T1000 (cell line): ENCODE data around the gene PIGZ.

Experiments
- DNase-seq: peaks from one replicate; lab custom pipeline; 2025; ENCODE audit warnings: mixed read lengths; lab: John Stamatoyannopoulos, UW

PIGZ gene

GRCh38 chr3:197001972-197002700 is 33.5 kb upstream of the PIGZ start:
- DNase-seq, result no peak

- DNase-seq, result no peak
Measured at GRCh38 chr3:197001106-197001971, 32.7 kb upstream of the PIGZ start.

- DNase-seq, result no peak
Measured at GRCh38 chr3:197000211-197000610, 31.6 kb upstream of the PIGZ start.

GRCh38 chr3:196998966-196999760 is 30.5 kb upstream of the PIGZ start:
- no peak for DNase-seq

- no peak for DNase-seq
Measured at GRCh38 chr3:196997311-196997710, 28.7 kb upstream of the PIGZ start.

GRCh38 chr3:196996454-196997265 is 28.0 kb upstream of the PIGZ start:
- DNase-seq, result no peak

GRCh38 chr3:196995646-196996355 is 27.2 kb upstream of the PIGZ start:
- no peak for DNase-seq

GRCh38 chr3:196995027-196995426 is 26.4 kb upstream of the PIGZ start:
- DNase-seq, result no peak

GRCh38 chr3:196994056-196994455 is 25.4 kb upstream of the PIGZ start:
- DNase-seq, result no peak

GRCh38 chr3:196992461-196993065 is 23.9 kb upstream of the PIGZ start:
- no peak for DNase-seq

GRCh38 chr3:196991581-196992460 is 23.2 kb upstream of the PIGZ start:
- DNase-seq, result no peak

GRCh38 chr3:196990601-196991007 is 22.0 kb upstream of the PIGZ start:
- no peak for DNase-seq

- DNase-seq, result no peak
Measured at GRCh38 chr3:196989721-196990262, 21.2 kb upstream of the PIGZ start.

GRCh38 chr3:196988241-196989029 is 19.8 kb upstream of the PIGZ start:
- no peak for DNase-seq

GRCh38 chr3:196987022-196987421 is 18.4 kb upstream of the PIGZ start:
- no peak for DNase-seq

- no peak for DNase-seq
Measured at GRCh38 chr3:196985954-196986885, 17.6 kb upstream of the PIGZ start.

GRCh38 chr3:196985298-196985697 is 16.7 kb upstream of the PIGZ start:
- DNase-seq, result no peak
